H9 (cell line): ENCODE data around the gene ITIH5. TPM values are rescaled to one million over a fixed set of nuclear protein-coding genes. Genes with fewer than 3 reads are reported as not detected.

ENCODE experiments used
- DNase-seq: peaks from one replicate; pipeline ENCODE4 v3.0.0-alpha.2; 2017
- H2AFZ ChIP-seq: one replicate; pipeline ENCODE4 v1.6.1; 2013; ENCODE audit warnings: mild to moderate bottlenecking, low read length, control low read depth, moderate library complexity
- H2AK5ac ChIP-seq: 2 replicates; pipeline ENCODE4 v1.6.1; 2013; ENCODE audit warnings: low read length, control low read depth, mixed read lengths; ENCODE audit not compliant: insufficient read length
- H2BK120ac ChIP-seq: one replicate; pipeline ENCODE4 v1.6.1; 2013; ENCODE audit warnings: low read depth, mild to moderate bottlenecking, low read length, control low read depth, inconsistent platforms; ENCODE audit not compliant: poor library complexity, severe bottlenecking
- H2BK12ac ChIP-seq: 2 replicates; pipeline ENCODE4 v1.6.1; 2013; ENCODE audit warnings: low read length, control low read depth, mixed read lengths, low read depth; ENCODE audit not compliant: insufficient read length
- H2BK15ac ChIP-seq: 2 replicates; pipeline ENCODE4 v1.6.1; 2013; ENCODE audit warnings: low read depth, low read length, control low read depth
- H2BK20ac ChIP-seq: one replicate; pipeline ENCODE4 v1.6.1; 2013; ENCODE audit warnings: low read depth, mild to moderate bottlenecking, low read length, control low read depth, inconsistent platforms; ENCODE audit not compliant: poor library complexity, severe bottlenecking
- H2BK5ac ChIP-seq: 2 replicates; pipeline ENCODE4 v1.6.1; 2013; ENCODE audit warnings: low read length, control low read depth, mixed read lengths; ENCODE audit not compliant: insufficient read length
- H3K14ac ChIP-seq: 2 replicates; pipeline ENCODE4 v1.6.1; 2013; ENCODE audit warnings: low read length, control low read depth; ENCODE audit not compliant: insufficient read depth
- H3K18ac ChIP-seq: 2 replicates; pipeline ENCODE4 v1.6.1; 2013; ENCODE audit warnings: low read depth, mild to moderate bottlenecking, mixed read lengths, low read length, control low read depth; ENCODE audit not compliant: insufficient read length
- H3K23ac ChIP-seq: 2 replicates; pipeline ENCODE4 v1.6.1; 2013; ENCODE audit warnings: low read length, control low read depth, mixed read lengths, low read depth; ENCODE audit not compliant: insufficient read length
- H3K23me2 ChIP-seq: 2 replicates; pipeline ENCODE4 v1.6.1; 2013; ENCODE audit warnings: low read depth, mild to moderate bottlenecking, mixed read lengths, low read length, control low read depth; ENCODE audit not compliant: insufficient read length, poor library complexity, severe bottlenecking
- H3K27ac ChIP-seq: 2 replicates; pipeline ENCODE4 v1.5.1; 2013; ENCODE audit warnings: low read length, control low read depth, mixed read lengths, low read depth; ENCODE audit not compliant: insufficient read length
- H3K27me3 ChIP-seq: 2 replicates; pipeline ENCODE4 v1.6.1; 2013; ENCODE audit warnings: low read length, control low read depth, inconsistent platforms; ENCODE audit not compliant: insufficient read depth
- H3K4ac ChIP-seq: 2 replicates; pipeline ENCODE4 v1.6.1; 2013; ENCODE audit warnings: low read depth, mild to moderate bottlenecking, control low read depth, inconsistent platforms, low read length, moderate library complexity
- H3K4me1 ChIP-seq: 2 replicates; pipeline ENCODE4 v1.6.1; 2013; ENCODE audit warnings: low read length, control low read depth, inconsistent platforms; ENCODE audit not compliant: insufficient read depth
- H3K4me2 ChIP-seq: 2 replicates; pipeline ENCODE4 v1.6.1; 2013; ENCODE audit warnings: low read length, control low read depth, mixed read lengths; ENCODE audit not compliant: insufficient read length, insufficient read depth
- H3K56ac ChIP-seq: 2 replicates; pipeline ENCODE4 v1.6.1; 2013; ENCODE audit warnings: low read depth, mild to moderate bottlenecking, mixed read lengths, low read length, control low read depth; ENCODE audit not compliant: insufficient read length
- H3K79me1 ChIP-seq: 2 replicates; pipeline ENCODE4 v1.6.1; 2013; ENCODE audit warnings: low read depth, mild to moderate bottlenecking, moderate library complexity, low read length, control low read depth, inconsistent platforms; ENCODE audit not compliant: insufficient read depth, poor library complexity, severe bottlenecking
- H3K79me2 ChIP-seq: 2 replicates; pipeline ENCODE4 v1.6.1; 2013; ENCODE audit warnings: low read length, control low read depth, inconsistent platforms; ENCODE audit not compliant: insufficient read depth
- H3K9ac ChIP-seq: 2 replicates; pipeline ENCODE4 v1.6.1; 2013; ENCODE audit warnings: low read length, control low read depth, mixed read lengths; ENCODE audit not compliant: insufficient read length; ENCODE audit errors: extremely low read depth
- H3K9me3 ChIP-seq: one replicate; pipeline ENCODE4 v1.6.1; 2013; ENCODE audit warnings: low read depth, low read length, inconsistent platforms; ENCODE audit not compliant: control insufficient read depth
- H3T11ph ChIP-seq: one replicate; pipeline ENCODE4 v1.6.1; 2013; ENCODE audit warnings: mild to moderate bottlenecking, low read length, control low read depth, inconsistent platforms
- H4K20me1 ChIP-seq: one replicate; pipeline ENCODE4 v1.6.1; 2013; ENCODE audit not compliant: control insufficient read depth, insufficient read length, insufficient read depth
- H4K5ac ChIP-seq: 2 replicates; pipeline ENCODE4 v1.6.1; 2013; ENCODE audit warnings: low read depth, mild to moderate bottlenecking, mixed read lengths, low read length, control low read depth; ENCODE audit not compliant: insufficient read length
- H4K8ac ChIP-seq: replicated peaks from 2 replicates; pipeline ENCODE4 v1.6.1; 2013; ENCODE audit warnings: low read length, control low read depth, mixed read lengths, low read depth; ENCODE audit not compliant: insufficient read length
- H4K91ac ChIP-seq: 2 replicates; pipeline ENCODE4 v1.6.1; 2013; ENCODE audit warnings: low read depth, mild to moderate bottlenecking, moderate library complexity, mixed read lengths, low read length, control low read depth; ENCODE audit not compliant: insufficient read length
- H3K27ac Mint-ChIP-seq, 3 experiments: 2 replicates in 2 of 3; 3 replicates in 1 of 3; pipeline ENCODE4 v1.8.0; 2020 to 2021; ENCODE audit warnings: mixed read lengths in 3 of 3, mild to moderate bottlenecking in 1 of 3, moderate library complexity in 1 of 3
- H3K27me3 Mint-ChIP-seq: 2 replicates; pipeline ENCODE4 v1.8.0; 2021; ENCODE audit warnings: low read depth, mild to moderate bottlenecking, moderate library complexity, mixed read lengths
- H3K36me3 Mint-ChIP-seq, 3 experiments: 2 replicates in 2 of 3; 3 replicates in 1 of 3; pipeline ENCODE4 v1.8.0; 2020 to 2021; ENCODE audit warnings: low read depth in 3 of 3, mixed read lengths in 3 of 3; ENCODE audit not compliant: insufficient read depth in 1 of 3
- H3K4me1 Mint-ChIP-seq, 2 experiments: 2 replicates each; pipeline ENCODE4 v1.8.0; 2020; ENCODE audit warnings: mixed read lengths in 2 of 2
- H3K4me3 Mint-ChIP-seq, 2 experiments: 2 replicates in 1 of 2; 3 replicates in 1 of 2; pipeline ENCODE4 v1.8.0; 2020 to 2021; ENCODE audit warnings: mild to moderate bottlenecking in 2 of 2, mixed read lengths in 2 of 2, moderate library complexity in 1 of 2
- H3K9me3 Mint-ChIP-seq, 2 experiments: 2 replicates in 1 of 2; 3 replicates in 1 of 2; pipeline ENCODE4 v1.8.0; 2020; ENCODE audit warnings: mild to moderate bottlenecking in 2 of 2, mixed read lengths in 2 of 2, moderate library complexity in 1 of 2
- WGBS: extraction: QIAGEN DNeasy Blood & Tissue Kit; methylation state at CpG from one replicate; pipeline ENCODE4 v1.1.7; 2013; ENCODE audit warnings: missing lambda C conversion rate, low lambda C conversion rate, mixed read lengths; ENCODE audit not compliant: insufficient read length; ENCODE audit errors: extremely low coverage; 5-methylcytosine and 5-hydroxymethylcytosine counted together
- total RNA-seq: library from RNA; stranded (reverse); gene quantifications from 2 replicates; pipeline ENCODE4 v1.2.1, GENCODE V29; 2021
- TF ChIP-seq, protein P1 (sequence below): fragments of 200-600 bp; sonication (generic); conservative IDR thresholded peaks from 3 replicates; pipeline ENCODE4 v1.8.0; 2021; ENCODE audit warnings: antibody characterized with exemption, mild to moderate bottlenecking

Gene ITIH5
- total RNA-seq, 1 experiment from 2014 or later = 1.3 TPM

DNA sequence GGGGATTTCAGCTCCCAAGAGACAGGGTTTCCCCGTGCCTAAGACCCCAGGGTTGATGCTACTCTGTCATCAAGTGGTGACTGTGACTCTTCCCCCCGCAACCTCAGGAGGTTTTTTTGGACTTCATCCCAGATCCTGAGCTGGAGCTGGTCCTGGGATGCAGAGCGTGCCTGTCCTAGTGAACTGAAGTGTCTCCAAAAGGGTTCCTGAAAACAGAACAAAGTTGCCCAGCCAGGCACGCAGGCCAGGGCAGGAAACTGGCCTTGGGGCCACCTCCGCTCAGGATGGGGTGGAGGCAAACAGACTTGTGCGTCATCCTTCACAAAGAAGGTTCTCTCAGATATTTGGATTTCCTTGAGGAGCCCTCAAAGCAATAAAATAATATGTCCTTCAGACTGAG lies 118.9 kb downstream of the ITIH5 start:
- no CpG with 5 or more reads among the region's 6 CpGs for WGBS
- H3K9me3 Mint-ChIP-seq = no peaks in the 10 kb centered on the region

More for the DNA sequence above, 118.9 kb downstream of the ITIH5 start:
- no peaks in the 10 kb centered on the region for H3K36me3 Mint-ChIP-seq
- H3T11ph ChIP-seq = no peak overlapping the region
- DNase-seq = no peak
- H3K18ac ChIP-seq = no peak overlapping the region
- H3K27ac Mint-ChIP-seq = no peak overlapping the region
- H3K9ac ChIP-seq = no peak overlapping the region
- H2BK5ac ChIP-seq = no peak overlapping the region
- no peaks in the 10 kb centered on the region for H3K4me1 ChIP-seq
- no peak overlapping the region for H2BK15ac ChIP-seq
- H3K79me1 ChIP-seq = no peaks in the 10 kb centered on the region
- H3K9me3 ChIP-seq = no peaks in the 10 kb centered on the region
- H3K4me2 ChIP-seq = no peak overlapping the region
- no peak overlapping the region for H3K27ac ChIP-seq
- no peak overlapping the region for H4K5ac ChIP-seq
- no peak overlapping the region for H3K56ac ChIP-seq
- H3K4me1 Mint-ChIP-seq = peaks cover 12 to 21% of the 10 kb centered on the region in 2 experiments
- TF ChIP-seq, protein P1, sequence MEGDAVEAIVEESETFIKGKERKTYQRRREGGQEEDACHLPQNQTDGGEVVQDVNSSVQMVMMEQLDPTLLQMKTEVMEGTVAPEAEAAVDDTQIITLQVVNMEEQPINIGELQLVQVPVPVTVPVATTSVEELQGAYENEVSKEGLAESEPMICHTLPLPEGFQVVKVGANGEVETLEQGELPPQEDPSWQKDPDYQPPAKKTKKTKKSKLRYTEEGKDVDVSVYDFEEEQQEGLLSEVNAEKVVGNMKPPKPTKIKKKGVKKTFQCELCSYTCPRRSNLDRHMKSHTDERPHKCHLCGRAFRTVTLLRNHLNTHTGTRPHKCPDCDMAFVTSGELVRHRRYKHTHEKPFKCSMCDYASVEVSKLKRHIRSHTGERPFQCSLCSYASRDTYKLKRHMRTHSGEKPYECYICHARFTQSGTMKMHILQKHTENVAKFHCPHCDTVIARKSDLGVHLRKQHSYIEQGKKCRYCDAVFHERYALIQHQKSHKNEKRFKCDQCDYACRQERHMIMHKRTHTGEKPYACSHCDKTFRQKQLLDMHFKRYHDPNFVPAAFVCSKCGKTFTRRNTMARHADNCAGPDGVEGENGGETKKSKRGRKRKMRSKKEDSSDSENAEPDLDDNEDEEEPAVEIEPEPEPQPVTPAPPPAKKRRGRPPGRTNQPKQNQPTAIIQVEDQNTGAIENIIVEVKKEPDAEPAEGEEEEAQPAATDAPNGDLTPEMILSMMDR = no peak
- H2BK120ac ChIP-seq = no peak overlapping the region
- H3K23me2 ChIP-seq = no peaks in the 10 kb centered on the region
- H3K4ac ChIP-seq = no peak overlapping the region
- H2BK12ac ChIP-seq = no peak overlapping the region
- no peak overlapping the region for H3K14ac ChIP-seq
- H3K27me3 Mint-ChIP-seq = no peaks in the 10 kb centered on the region
- no peak overlapping the region for H4K8ac ChIP-seq
- no peak overlapping the region for H3K4me3 Mint-ChIP-seq
- H3K79me2 ChIP-seq = no peaks in the 10 kb centered on the region
- H3K27me3 ChIP-seq = no peaks in the 10 kb centered on the region
- H2BK20ac ChIP-seq = no peak overlapping the region
- H2AK5ac ChIP-seq = no peak overlapping the region
- H3K23ac ChIP-seq = no peak overlapping the region
- H4K91ac ChIP-seq = no peak overlapping the region
- H2AFZ ChIP-seq = no peak overlapping the region
- no peaks in the 10 kb centered on the region for H4K20me1 ChIP-seq
